ENCODE results near the gene OR6A2.
"Not testable (repeated sequence)": the region's sequence is repeated elsewhere in the genome, so short reads cannot be mapped to it uniquely, and the experiment has no call there.

Gene OR6A2

DNA sequence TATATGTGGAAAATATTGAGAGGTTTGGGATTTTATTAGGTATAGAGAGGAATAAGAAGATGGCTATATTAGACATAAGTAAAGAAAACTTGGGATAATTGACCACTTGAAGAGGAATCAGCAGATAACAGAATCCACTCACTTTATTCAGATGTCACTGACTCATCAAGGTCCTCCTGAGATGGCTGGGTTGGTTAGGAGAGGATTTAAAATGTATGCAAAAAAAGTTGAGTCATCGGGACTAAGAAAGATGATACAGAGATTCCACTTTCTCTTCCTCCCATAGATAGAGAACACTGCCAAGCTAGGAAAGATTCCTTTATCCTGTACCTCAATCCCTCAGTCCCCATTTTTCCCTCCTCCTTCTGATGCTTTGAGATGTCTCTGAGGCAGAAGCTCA, at the start of gene OR6A2:
Gene OR6A2 (minus strand): TSS at position 288 of the 400 bp plus-strand sequence. CDS start 3,981 bp downstream, outside the sequence.
- intact Hi-C loops (cut with DNase I): no loop called here
- DNase-seq: no peak

DNA sequence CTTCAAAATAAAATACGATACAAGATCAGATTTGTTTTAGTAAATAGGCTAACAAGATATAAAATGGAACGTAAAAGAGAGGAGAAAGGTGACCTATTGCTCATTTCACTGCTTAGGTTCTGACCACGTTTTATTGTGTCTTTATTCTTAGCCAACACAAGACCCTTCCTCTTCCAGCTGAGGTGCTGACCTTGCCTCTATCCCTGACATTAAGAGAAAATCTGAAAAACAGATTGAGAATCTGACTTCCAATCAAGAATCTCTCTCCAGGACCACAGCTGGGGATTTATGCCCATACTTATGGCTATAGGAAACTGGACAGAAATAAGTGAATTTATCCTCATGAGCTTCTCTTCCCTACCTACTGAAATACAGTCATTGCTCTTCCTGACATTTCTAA, 45.9 kb upstream of the OR6A2 start, which contains the start of gene OR10A5:
Gene OR10A5 (plus strand): TSS at position 301 of the 400 bp plus-strand sequence. CDS start 0 bp downstream, at position 301.
- intact Hi-C loops (cut with DNase I): no loop called here
- DNase-seq: no peak

DNA sequence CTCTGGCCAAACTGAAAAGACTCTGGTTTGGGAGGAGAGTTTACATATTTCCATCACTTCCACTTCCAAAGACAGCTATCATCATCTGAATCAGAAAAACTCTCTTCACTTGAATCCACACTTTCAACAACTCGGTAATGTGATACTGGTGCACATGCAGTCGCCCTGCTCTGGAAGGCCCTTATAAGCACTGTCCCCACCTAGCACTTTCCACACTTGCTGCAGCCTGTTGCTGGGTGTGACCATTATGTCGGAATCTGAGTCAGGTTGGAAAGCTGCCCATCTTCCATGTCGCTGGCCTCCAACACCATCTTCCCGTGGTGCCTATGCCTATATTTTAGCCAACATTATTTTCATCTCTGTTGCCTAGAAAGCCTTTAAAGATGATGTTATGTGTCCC, 44.9 kb upstream of the OR6A2 start:
- intact Hi-C loops (cut with DNase I): no loop called here
- DNase-seq: no peak

DNA sequence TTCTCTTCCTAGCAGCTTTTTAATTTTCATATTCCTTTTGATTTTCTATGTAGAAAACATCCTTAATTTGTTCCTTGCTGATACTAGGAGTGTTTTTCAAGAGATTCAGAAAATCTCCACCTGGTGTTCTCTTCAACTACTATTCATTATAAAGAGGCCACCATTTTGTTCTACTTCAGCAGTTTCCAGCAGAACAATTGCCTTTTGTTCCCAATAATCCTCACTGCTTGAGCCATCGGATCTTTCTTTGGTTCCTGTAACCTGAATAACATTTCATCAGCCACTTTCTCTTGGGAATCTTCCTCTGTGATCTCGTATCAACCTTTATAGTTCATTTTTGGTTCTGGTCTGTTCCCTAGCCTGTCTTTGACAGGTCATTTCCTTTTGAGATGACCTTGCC, 44.2 kb upstream of the OR6A2 start:
- DNase-seq: no peak
- intact Hi-C loops (cut with DNase I): no loop called here

DNA sequence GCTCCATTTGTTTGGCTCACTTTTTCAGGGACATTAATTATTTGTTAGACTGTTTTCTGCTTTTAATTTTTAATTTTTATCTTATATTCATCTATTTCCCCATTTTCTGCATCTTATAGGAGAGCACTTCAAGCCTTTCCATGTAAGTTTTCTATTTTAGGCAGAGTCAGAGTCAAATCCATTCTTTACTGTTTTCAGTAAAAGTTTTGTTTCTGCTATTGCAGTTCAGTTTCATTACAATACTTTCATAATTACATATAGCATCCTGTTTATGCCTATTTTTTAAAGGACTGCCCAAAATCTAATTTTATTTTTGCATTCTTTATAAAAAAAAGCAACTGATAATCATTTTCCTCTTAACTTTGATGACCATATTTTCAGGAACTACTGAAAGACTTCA, 42.2 kb upstream of the OR6A2 start:
- DNase-seq: no peak
- intact Hi-C loops (cut with DNase I): no loop called here

DNA sequence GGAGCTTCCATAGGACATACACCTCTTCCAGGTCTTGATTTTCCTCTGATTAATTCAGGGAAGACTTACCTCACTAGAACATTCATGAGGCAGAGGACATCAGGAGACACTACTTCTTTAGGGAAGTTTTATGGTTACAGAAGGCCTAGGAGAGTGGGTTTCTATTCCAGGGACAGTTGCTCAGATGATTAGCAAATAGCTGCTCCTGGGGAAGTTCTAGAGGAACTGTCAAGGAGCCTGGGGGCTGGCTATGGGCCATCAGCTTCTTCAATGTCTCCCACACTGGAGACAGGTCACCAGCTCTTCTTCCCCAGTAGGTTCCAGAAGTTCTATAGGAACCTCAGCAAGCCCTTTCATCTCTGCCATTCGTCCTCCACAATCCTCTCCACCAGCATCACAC, 34.5 kb upstream of the OR6A2 start:
- intact Hi-C loops (cut with DNase I): no loop called here

DNA sequence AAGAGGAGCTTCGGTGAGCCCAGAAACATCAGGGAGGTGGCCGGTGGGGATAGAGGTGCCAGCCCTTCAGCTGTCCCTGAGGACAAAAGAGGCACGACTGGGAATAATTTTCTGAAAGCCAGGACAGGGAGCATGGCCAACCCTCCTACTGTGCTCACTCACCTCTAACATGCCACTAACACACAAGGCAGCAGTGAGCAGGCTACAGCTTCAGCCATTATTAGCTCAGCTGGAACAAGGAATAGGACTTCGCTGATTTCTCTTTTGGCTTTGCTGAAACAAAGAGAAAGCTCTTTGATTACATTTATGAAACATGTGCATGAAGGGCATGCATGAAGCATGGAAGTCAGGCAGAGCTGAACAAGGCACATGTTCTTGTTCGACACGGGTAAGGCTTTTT, 33.9 kb upstream of the OR6A2 start:
- intact Hi-C loops (cut with DNase I): no loop called here
- DNase-seq: no peak

More for the DNA sequence above, 34.5 kb upstream of the OR6A2 start:
- DNase-seq: no peak

DNA sequence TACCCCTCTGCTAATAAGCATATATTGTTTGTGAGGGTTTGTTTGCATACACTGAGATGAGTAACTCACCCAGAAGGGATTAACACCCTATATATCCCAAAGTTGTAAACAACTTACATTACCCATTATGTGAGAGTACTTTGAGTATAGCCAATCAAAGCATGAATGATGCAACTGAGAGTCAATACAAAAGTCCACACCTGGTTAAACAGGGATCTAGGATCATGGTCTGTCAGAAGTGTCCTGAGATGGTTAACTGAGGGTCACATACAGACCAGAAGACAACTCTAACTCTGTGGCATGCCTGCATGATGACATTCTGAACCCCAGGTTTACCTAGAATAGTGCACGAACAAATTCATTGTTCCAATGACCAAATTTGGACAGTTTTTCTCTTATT, 28.6 kb upstream of the OR6A2 start:
- intact Hi-C loops (cut with DNase I): no loop called here

DNA sequence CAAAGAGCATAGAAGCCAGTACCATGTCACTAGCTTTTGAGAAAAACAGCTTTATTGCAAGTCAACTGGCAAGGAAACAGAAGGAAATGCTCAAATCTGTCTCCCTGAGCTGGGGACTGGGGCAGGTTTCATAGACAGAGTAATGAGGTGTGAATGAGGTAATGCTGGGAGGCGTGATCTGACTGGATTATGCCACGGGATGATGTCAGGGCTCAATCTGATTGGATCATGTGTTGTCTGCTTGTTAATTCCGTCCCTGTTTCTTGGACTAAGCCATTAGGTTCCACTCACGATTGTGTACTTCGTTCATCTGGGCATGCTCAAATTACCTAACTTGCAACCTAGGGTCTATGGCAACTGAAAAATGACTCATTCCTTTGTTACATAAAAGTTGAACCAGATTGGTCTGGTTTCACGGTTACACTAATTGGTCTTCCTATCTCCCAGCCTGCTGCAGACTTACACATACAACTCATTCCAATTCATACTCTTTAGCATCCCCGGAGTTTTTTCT, 25.8 kb upstream of the OR6A2 start:
- intact Hi-C loops (cut with DNase I): no loop called here
- no peak for DNase-seq

More for the DNA sequence above, 28.6 kb upstream of the OR6A2 start:
- no peak for DNase-seq

DNA sequence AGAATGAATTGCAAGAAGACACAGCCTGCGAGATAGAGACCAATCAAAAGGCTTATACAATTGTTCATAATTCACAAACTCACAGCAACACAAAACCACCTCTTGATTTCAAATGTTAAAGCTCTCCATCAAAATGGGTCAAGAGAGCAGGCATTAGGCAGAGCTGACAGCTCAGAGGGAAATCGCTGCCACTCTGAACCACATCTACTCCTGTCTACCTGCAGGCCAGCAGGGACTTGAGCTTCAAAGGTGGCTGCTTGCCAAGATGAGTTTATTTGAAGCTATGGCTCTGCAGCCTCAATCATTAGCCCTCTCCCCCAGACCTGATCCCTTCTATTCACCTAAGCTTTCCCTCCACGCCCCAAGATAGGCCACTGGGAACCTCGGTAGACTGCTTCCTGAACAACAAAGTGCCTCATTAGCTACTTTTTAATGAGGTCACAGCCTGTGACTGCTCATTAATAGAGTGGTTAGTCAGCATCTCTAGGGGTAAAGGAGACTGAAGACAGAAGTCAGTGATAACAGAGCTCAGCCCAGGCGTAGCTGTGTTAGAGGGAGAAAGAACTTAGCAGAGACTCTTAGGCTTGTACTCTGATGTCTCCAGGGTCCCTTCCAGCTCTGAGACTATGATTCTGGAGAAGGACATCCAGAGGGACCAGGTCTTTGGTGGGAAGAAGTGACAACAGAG, 24.8 kb upstream of the OR6A2 start:
- DNase-seq: no peak
- intact Hi-C loops (cut with DNase I): no loop called here

DNA sequence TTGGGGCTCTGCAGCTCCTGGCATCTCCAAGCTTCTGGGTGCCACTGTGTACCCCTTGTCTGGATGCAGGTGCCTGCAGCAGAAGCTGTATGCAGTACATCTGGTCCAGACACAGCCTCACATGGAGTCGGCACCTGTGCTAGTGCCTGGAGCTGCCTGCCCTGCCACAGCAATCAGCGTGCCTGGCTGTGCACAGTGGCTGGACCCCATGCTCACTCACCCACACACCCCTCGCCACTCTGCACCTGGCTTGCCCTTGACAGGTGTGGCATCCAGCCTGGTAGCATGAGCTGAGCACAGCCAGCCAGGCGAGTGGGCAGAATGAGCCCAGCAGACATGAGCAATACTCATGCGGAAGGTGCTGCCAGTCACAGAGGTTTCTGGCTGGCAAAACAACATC, 19.5 kb upstream of the OR6A2 start:
- no peak for DNase-seq
- intact Hi-C loops (cut with DNase I): no loop called here

DNA sequence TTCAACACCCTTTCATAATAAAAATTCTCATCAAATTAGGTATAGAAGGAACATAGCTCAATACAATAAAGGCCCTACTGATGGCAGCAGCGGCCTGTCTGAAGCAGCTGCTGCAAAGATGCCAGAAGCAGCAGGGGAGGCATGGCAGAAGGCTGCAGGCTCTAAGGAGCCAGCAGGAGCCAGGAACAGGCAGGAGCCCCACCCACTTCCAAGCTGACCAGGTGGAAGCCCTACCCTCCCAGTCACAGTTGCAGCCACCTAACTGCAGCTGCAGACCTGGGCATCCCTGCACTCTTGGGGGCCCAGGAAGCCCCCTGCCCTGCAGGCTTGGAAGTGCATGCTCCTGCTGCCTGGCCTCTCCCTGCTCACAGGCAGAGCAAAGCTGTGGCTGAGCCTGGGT, 18.2 kb upstream of the OR6A2 start:
- intact Hi-C loops (cut with DNase I): no loop called here
- DNase-seq: peak in 1 of 10 donors; percentile 6

DNA sequence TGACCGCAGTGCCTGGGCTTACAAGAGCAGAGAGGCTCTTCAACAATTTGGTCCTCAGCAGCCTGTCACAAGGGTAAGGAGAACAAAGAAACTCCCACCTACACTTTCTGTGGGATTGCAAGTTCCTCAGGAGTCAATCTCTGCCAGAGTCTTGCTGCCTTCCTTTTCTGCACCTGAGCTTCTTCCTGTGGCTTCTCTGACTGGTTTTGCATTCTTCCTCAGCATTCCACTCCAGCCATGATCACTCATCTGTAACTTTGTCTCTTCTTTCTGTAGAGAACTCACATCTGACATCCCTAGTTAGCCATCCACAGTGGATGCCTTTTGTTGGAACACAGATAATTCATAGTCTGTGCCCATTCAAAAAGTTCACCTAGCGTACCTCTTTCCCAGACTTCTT, 14.2 kb upstream of the OR6A2 start:
- DNase-seq: no peak
- intact Hi-C loops (cut with DNase I): no loop called here

DNA sequence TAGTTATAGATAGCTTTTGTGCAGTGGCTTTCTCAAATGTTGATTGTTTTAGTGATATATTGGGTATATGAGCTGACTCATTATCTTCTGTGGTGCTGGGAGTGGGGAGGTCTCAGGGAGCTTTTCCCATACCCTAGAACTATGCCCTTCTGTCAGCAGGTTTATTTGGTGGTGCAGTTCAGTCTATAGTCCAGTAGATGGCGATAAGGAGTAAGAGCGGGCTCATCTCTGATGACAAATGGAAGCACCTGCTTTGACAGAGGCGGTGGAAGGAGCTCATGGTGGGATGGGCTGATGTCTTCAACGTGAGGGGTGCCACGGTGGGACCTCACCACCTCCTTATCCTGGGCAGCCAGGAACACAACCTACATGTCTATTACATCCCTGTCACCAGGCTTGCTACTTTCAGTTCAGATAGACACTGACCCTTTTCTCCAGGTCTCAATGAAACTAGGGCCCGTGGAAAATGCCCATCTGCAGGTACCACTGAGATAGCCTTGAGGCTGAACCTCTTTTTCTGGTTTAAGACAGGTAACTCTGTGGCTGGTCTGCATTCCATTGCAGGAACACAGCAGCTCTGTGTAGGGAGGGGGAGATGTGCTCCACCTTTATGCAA, 13.0 kb upstream of the OR6A2 start:
- intact Hi-C loops (cut with DNase I): no loop called here
- no peak for DNase-seq

DNA sequence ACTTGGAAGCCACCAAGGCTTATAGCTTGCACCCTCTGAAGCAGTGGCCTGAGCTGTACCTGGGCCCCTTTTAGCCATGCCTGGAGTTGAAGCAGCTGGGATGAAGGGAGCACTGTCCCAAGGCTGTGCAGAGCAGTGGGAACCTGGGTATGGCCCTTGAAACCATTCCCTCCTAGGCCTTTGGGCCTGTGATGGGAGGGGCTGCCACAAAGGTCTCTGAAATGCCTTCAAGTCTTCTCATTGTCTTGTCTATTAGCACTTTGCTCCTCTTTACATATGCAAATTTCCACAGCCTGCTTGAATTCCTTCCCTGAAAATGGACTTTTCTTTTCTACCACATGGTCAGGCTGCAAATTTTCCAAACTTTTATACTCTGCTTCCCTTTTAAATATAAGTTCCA, 1.6 kb upstream of the OR6A2 start:
- intact Hi-C loops (cut with DNase I); DNase-seq: not testable (repeated sequence)

DNA sequence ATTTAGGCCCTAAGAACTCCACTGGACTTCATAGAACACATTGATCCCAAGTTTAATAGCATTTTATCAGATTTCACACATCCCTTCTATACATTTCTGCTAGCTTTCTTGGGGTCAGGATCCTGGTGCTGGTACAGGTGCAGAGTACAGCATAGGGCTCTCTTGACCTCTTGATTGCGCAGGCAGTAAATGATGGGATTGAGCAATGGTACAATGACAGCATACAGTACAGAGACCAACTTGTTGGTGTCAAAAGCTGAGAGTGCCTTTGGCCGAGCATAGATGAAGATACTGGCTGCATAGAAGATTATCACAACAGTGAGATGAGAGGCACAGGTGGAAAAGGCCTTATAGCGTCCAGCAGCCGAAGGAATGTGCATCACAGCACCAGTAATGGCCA, 4.8 kb downstream of the OR6A2 start:
- intact Hi-C loops (cut with DNase I): no loop called here
- no peak for DNase-seq

DNA sequence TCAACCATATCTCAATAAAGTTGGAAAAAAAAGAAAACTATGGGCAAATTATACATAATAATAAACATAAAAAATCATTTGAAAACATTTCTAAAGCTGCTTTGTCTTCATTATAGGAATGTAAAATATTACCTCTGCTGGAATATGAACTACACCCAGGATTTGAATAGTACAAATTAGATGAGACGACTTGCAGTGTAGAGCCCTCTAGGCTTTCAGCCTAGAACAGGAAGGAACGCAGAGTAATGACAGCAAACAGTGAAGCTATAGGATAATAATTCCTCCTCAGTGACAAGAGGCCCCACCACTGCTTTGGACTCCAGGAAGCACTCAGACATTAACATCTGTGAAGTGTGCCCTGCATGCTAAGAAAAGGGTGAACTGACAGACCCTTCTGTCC, 8.9 kb downstream of the OR6A2 start:
- intact Hi-C loops (cut with DNase I): no loop called here
- DNase-seq: no peak

DNA sequence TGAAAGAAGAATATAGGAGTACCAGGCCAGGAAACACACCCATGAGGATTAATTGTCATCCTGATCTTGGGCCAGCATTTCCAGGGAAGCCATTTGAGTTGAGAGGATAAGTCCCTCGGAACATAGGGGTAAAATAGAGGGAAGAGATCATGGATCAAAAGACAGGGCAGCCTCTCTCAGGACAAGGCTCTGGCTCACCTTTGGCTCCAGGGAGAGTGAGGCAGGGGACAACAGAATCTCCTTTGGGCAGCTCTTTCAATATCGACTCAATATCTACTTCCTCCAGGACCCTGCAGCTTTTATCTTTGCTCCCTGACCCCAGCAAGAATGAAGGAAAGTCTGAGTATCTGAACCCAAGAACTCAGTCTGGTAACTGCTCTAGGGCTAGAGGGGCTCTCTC, 16.8 kb downstream of the OR6A2 start, which contains the start of gene OR2AG1:
Gene OR2AG1 (plus strand): TSS at position 301 of the 400 bp plus-strand sequence. CDS start 2,018 bp downstream, outside the sequence.
- DNase-seq: no peak
- intact Hi-C loops (cut with DNase I): no loop called here

DNA sequence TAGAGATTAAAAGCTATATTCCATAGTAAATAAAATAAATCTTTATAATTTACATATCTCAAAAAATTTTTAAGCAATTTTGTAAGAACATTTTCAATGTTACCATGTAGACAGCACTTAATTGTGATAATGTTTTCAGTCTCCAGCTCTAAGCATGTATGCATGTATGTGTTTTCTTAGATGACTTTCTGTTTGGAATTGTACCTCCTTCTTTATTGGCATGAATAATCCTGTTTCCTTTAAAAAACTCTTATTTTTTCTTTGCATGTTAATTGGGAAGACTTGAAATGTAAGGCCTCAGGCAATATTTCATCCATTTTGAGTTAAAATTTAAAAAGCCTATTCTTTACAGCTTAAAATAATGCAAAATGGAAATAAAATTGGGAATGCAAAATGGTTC, 18.7 kb downstream of the OR6A2 start:
- intact Hi-C loops (cut with DNase I): no loop called here
- DNase-seq: no peak

DNA sequence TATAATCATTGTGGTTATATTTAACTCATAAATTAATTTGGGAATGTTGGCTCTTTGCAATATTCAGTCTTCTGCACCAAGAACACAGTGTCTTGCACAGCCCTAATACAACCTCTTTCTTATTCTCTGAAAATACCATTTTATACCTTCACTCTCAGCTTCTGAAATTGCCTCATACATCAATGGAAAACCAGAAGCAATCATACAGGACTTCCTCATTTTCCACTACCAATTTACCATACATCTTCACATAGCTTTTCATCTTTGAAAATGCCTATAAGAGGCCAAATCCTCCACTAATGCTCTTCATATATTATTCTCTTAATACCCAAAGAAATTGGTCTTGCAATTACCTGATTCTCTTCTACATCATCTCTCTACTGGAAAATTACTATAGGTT, 21.0 kb downstream of the OR6A2 start:
- intact Hi-C loops (cut with DNase I): no loop called here
- DNase-seq: no peak

DNA sequence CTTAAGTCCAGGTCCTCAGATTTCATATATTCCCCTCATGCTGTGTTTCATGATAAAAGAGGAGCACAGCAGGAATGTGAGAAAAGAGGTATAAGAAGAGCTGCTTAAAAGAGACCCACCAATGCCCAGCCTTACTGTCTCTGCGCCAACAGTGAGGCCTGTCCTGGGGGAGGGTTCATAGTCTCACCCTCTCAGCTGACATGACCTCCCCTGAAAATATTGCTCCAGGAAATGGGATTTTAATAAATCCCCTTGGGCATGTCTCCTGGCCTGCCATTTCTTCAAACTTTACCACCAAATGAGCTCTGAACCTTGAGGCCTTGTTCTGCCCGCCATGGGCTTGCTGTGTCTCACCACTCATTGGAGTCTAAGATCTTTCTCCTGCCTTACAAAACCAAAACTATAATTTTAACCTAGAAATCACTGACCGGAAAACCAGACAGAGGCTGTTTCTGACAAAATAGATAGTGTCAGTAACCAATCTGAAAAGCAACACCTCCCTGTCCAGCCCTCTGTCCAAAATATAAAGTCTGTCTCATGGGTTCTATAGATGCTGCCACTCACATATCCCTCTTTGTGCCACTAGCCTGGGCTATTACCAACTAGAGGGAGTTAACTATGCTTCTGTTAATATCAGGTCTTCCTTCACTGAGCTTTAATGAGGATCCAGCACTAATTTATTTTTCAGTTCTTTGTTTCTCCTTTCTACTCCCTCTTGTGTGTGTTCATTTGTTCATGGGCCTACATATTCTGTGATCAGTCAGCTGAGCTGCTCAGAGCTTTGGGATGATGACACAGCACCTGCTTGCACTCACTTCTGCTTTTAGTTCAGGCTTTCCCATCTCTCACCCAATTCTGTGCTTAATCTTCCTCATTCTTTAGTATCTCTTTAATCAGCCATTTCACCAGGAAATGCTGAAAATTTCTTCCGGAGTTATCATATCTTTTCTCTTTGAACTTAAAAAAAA, 27.3 kb downstream of the OR6A2 start, which contains the start of gene OR2AG2:
Gene OR2AG2 (minus strand): TSS at position 51 of the 968 bp plus-strand sequence. CDS start 3,019 bp downstream, outside the sequence.
- intact Hi-C loops (cut with DNase I): no loop called here
- no peak for DNase-seq

Data from posterior cingulate gyrus (tissue), 11 donors.